IMR-90 (cell line): ENCODE measurements around the gene SPTB. TPM values are rescaled to one million over a fixed set of nuclear protein-coding genes. Genes with fewer than 3 reads are reported as not detected.

Experiments
- ATAC-seq: fragments of 200-7000 bp; cut with Tn5 transposase; 2 replicates; pipeline ENCODE4 v1.9.1; 2020; ENCODE audit warnings: low read depth, mild to moderate bottlenecking, moderate library complexity
- BruUV-seq: library from RNA; stranded (reverse); fragments of 400-500 nt; replicated peaks from 2 replicates; lab custom pipeline; 2021; lab: Mats Ljungman, UMichigan
- CTCF ChIA-PET: fragments of 300-600 bp; formaldehyde crosslinking; extraction: SDS; loops from one replicate; lab custom pipeline; 2021; ENCODE audit warnings: antibody characterized with exemption; lab: Yijun Ruan, JAX
- POLR2A ChIA-PET: fragments of 300-600 bp; sonication (Branson Sonifier 250); formaldehyde crosslinking; loops from one replicate; lab custom pipeline; 2022; ENCODE audit warnings: antibody characterized with exemption; ENCODE audit not compliant: unreplicated experiment; lab: Charles Lee
- DNase-seq: peaks from one replicate; pipeline ENCODE4 v3.0.0; 2013
- H2AFZ ChIP-seq: replicated peaks from 2 replicates; pipeline ENCODE3; 2013; ENCODE audit warnings: low read length, mild to moderate bottlenecking; ENCODE audit not compliant: poor library complexity
- H2AK5ac ChIP-seq: 2 replicates; pipeline ENCODE4 v1.6.1; 2013; ENCODE audit warnings: low read depth, low read length, inconsistent platforms
- H2AK9ac ChIP-seq: replicated peaks from 2 replicates; pipeline ENCODE3; 2013; ENCODE audit warnings: mild to moderate bottlenecking, low read depth, low read length, moderate library complexity; ENCODE audit not compliant: poor library complexity
- H2BK120ac ChIP-seq: 2 replicates; pipeline ENCODE4 v1.6.1; 2013; ENCODE audit warnings: low read depth, low read length, inconsistent platforms
- H2BK15ac ChIP-seq: 3 replicates; pipeline ENCODE4 v1.6.1; 2013; ENCODE audit warnings: low read depth, low read length, inconsistent platforms
- H2BK20ac ChIP-seq: 2 replicates; pipeline ENCODE4 v1.6.1; 2013; ENCODE audit warnings: low read depth, mild to moderate bottlenecking, inconsistent platforms, low read length, moderate library complexity
- H2BK5ac ChIP-seq: 2 replicates; pipeline ENCODE4 v1.6.1; 2013; ENCODE audit warnings: mild to moderate bottlenecking, low read depth, low read length, inconsistent platforms; ENCODE audit not compliant: poor library complexity, severe bottlenecking
- H3K14ac ChIP-seq: replicated peaks from 2 replicates; pipeline ENCODE4 v1.6.1; 2013; ENCODE audit warnings: low read depth, low read length, inconsistent platforms
- H3K18ac ChIP-seq: 2 replicates; pipeline ENCODE4 v1.6.1; 2013; ENCODE audit warnings: low read depth, low read length, control low read depth
- H3K23ac ChIP-seq: 2 replicates; pipeline ENCODE4 v1.6.1; 2013; ENCODE audit warnings: low read depth, low read length, inconsistent platforms
- H3K27ac ChIP-seq: 2 replicates; pipeline ENCODE4 v1.5.1; 2013; ENCODE audit warnings: mild to moderate bottlenecking, control low read depth, low read length; ENCODE audit not compliant: insufficient read depth
- H3K27me3 ChIP-seq: 2 replicates; pipeline ENCODE4 v1.6.1; 2013; ENCODE audit warnings: low read length; ENCODE audit not compliant: control insufficient read depth, insufficient read depth
- H3K36me3 ChIP-seq: 2 replicates; pipeline ENCODE4 v1.6.1; 2013; ENCODE audit warnings: low read length, mixed read lengths; ENCODE audit not compliant: control insufficient read depth, insufficient read depth
- H3K4ac ChIP-seq: 2 replicates; pipeline ENCODE4 v1.6.1; 2013; ENCODE audit warnings: low read depth, low read length, inconsistent platforms
- H3K4me1 ChIP-seq: 2 replicates; pipeline ENCODE4 v1.6.1; 2013; ENCODE audit warnings: low read length, mixed read lengths; ENCODE audit not compliant: control insufficient read depth, insufficient read depth
- H3K4me2 ChIP-seq: 2 replicates; pipeline ENCODE4 v1.6.1; 2013; ENCODE audit warnings: low read depth, mild to moderate bottlenecking, control low read depth, low read length, moderate library complexity
- H3K4me3 ChIP-seq: 2 replicates; pipeline ENCODE4 v1.5.1; 2013; ENCODE audit warnings: low read depth, mild to moderate bottlenecking, control low read depth, low read length, moderate library complexity; ENCODE audit not compliant: insufficient read depth
- H3K56ac ChIP-seq: 2 replicates; pipeline ENCODE4 v1.6.1; 2013; ENCODE audit warnings: low read length, inconsistent platforms; ENCODE audit not compliant: insufficient read depth; ENCODE audit errors: extremely low read depth
- H3K79me1 ChIP-seq, 2 experiments: 2 replicates each; pipeline ENCODE4 v1.6.1; 2013; ENCODE audit warnings: low read length in 2 of 2, inconsistent platforms in 1 of 2, low read depth in 1 of 2
- H3K9ac ChIP-seq: 2 replicates; pipeline ENCODE4 v1.6.1; 2013; ENCODE audit warnings: low read depth, low read length, control low read depth
- H3K9me1 ChIP-seq: 2 replicates; pipeline ENCODE4 v1.6.1; 2013; ENCODE audit warnings: low read length, inconsistent platforms; ENCODE audit not compliant: insufficient read depth
- H3K9me3 ChIP-seq: 2 replicates; pipeline ENCODE4 v1.6.1; 2013; ENCODE audit warnings: low read length; ENCODE audit not compliant: control insufficient read depth, insufficient read depth
- H4K20me1 ChIP-seq: 2 replicates; pipeline ENCODE4 v1.6.1; 2013; ENCODE audit warnings: low read length, inconsistent platforms; ENCODE audit not compliant: insufficient read depth
- H4K5ac ChIP-seq: 2 replicates; pipeline ENCODE4 v1.6.1; 2013; ENCODE audit warnings: mild to moderate bottlenecking, low read depth, low read length, control low read depth
- H4K8ac ChIP-seq, 2 experiments: 2 replicates each; pipeline ENCODE4 v1.6.1; 2013; ENCODE audit warnings: low read depth in 2 of 2, low read length in 2 of 2, control low read depth in 1 of 2, inconsistent platforms in 1 of 2
- H4K91ac ChIP-seq: 2 replicates; pipeline ENCODE4 v1.6.1; 2013; ENCODE audit warnings: low read depth, low read length, inconsistent platforms; ENCODE audit not compliant: insufficient read depth
- BHLHE40 ChIP-seq: fragments of 150-350 bp; IDR thresholded peaks from 2 replicates; pipeline ENCODE4 v1.6.1; 2016; ENCODE audit warnings: mild to moderate bottlenecking, low read depth, low read length
- CEBPB ChIP-seq: IDR thresholded peaks from 2 replicates; pipeline ENCODE4 v1.6.1; 2012; ENCODE audit warnings: low read depth, low read length, improper control_type of control experiment
- CHD1 ChIP-seq: IDR thresholded peaks from 2 replicates; pipeline ENCODE4 v1.6.1; 2012; ENCODE audit warnings: low read depth, low read length, improper control_type of control experiment
- FOS ChIP-seq: fragments of 150-350 bp; IDR thresholded peaks from 2 replicates; pipeline ENCODE4 v1.6.1; 2016; ENCODE audit warnings: low read depth, low read length
- MAFK ChIP-seq: IDR thresholded peaks from 2 replicates; pipeline ENCODE4 v1.6.1; 2012; ENCODE audit warnings: low read depth, low read length, improper control_type of control experiment
- MAZ ChIP-seq: IDR thresholded peaks from 2 replicates; pipeline ENCODE4 v1.6.1; 2012; ENCODE audit warnings: low read depth, mild to moderate bottlenecking, low read length, improper control_type of control experiment, moderate library complexity, borderline replicate concordance
- MXI1 ChIP-seq: IDR thresholded peaks from 2 replicates; pipeline ENCODE4 v1.6.1; 2012; ENCODE audit warnings: low read depth, mild to moderate bottlenecking, low read length, moderate library complexity, borderline replicate concordance
- NFE2L2 ChIP-seq: fragments of 150-350 bp; IDR thresholded peaks from 2 replicates; pipeline ENCODE4 v1.6.1; 2016; ENCODE audit warnings: low read depth, mild to moderate bottlenecking, low read length
- POLR2A ChIP-seq: IDR thresholded peaks from 2 replicates; pipeline ENCODE4 v1.6.1; 2012; ENCODE audit warnings: mild to moderate bottlenecking, low read depth, low read length
- RAD21 ChIP-seq: IDR thresholded peaks from 2 replicates; pipeline ENCODE4 v1.6.1; 2012; ENCODE audit warnings: low read length, improper control_type of control experiment
- RCOR1 ChIP-seq: IDR thresholded peaks from 2 replicates; pipeline ENCODE4 v1.6.1; 2012; ENCODE audit warnings: mild to moderate bottlenecking, low read length, improper control_type of control experiment; ENCODE audit not compliant: insufficient replicate concordance
- RFX5 ChIP-seq: IDR thresholded peaks from 2 replicates; pipeline ENCODE4 v1.8.0; 2012; ENCODE audit warnings: low read depth, mild to moderate bottlenecking, low read length, moderate library complexity
- SMC3 ChIP-seq: fragments of 150-350 bp; IDR thresholded peaks from 2 replicates; pipeline ENCODE4 v1.6.1; 2016; ENCODE audit warnings: low read depth, mild to moderate bottlenecking, antibody characterized with exemption, low read length, moderate library complexity
- WGBS, 2 experiments: methylation state at CpG; one replicate each; pipeline versions ENCODE4 v1.1.5 to v1.1.7; 2013; ENCODE audit warnings: missing lambda C conversion rate in 2 of 2; ENCODE audit not compliant: insufficient read length in 1 of 2; ENCODE audit errors: extremely low coverage in 2 of 2; 5-methylcytosine and 5-hydroxymethylcytosine counted together
- dilution Hi-C: fragments of 300-500 bp; cut with HindIII; formaldehyde crosslinking; loops from one replicate; pipeline ENCODE4 v1.14.3; 2018; ENCODE audit warnings: low sequenced_read_pairs; ENCODE audit not compliant: unreplicated experiment
- in situ Hi-C: fragments of 300-500 bp; cut with MboI; formaldehyde crosslinking; loops from 3 replicates; pipeline ENCODE4 v1.14.3; 2019; ENCODE audit warnings: low sequenced_read_pairs, inconsistent platforms, mixed read lengths
- intact Hi-C: fragments of 100-400 bp; cut with micrococcal nuclease; formaldehyde crosslinking; loops from 2 replicates; pipeline ENCODE4 v1.10.0; 2022
- polyA plus RNA-seq, 3 experiments: library from polyadenylated mRNA; depleted of rRNA; stranded (reverse); fragments of >200 nt; gene quantifications; 2 replicates each; pipeline ENCODE4 v1.2.3, GENCODE V29; 2012; ENCODE audit warnings: low replicate concordance in 1 of 3
- total RNA-seq: library from RNA; depleted of rRNA; stranded (reverse); fragments of >200 nt; gene quantifications from 2 replicates; pipeline ENCODE4 v1.2.3, GENCODE V29; 2012
- TF ChIP-seq, protein P1 (sequence below): fragments of 150-350 bp; IDR thresholded peaks from 2 replicates; pipeline ENCODE4 v1.6.1; 2017; ENCODE audit warnings: mild to moderate bottlenecking, antibody characterized with exemption, low read length, low read depth
- TF ChIP-seq, protein P2 (sequence below): conservative IDR thresholded peaks from 2 replicates; pipeline ENCODE4 v1.5.1; 2012; ENCODE audit warnings: mild to moderate bottlenecking, low read depth, low read length, improper control_type of control experiment
- TF ChIP-seq, protein P3 (sequence below): fragments of 150-350 bp; IDR thresholded peaks from 2 replicates; pipeline ENCODE4 v1.6.1; 2016; ENCODE audit warnings: low read depth, mild to moderate bottlenecking, low read length, moderate library complexity, borderline replicate concordance

SPTB gene
- total and polyA plus RNA-seq, 2 of the 4 experiments (the other 2 are of a cell fraction), result under 0.01 to 0.07 TPM

DNA sequence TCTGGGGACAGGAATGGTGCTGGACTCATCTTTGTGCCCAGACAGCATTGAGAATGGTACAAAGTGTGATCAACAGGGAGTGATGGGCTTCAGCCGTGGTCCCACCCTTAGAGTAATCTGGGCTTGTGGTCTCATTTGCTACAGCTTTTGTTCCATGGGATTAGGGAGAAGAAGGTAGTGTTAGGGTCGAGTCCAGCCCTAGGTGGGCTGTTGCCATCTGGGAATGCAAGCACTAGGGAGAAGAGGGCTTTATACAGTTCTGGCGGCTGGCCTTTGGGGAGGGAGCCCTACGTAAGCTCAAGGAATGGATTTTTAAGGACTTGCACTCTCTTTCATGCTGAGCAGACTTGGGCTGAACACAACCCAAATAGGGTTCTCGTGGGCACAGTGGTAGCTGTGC, 170.6 kb downstream of the SPTB start:
- Histone ChIP-seq H3K27ac (no peak overlapping the region), H3K14ac (no peak overlapping the region), H2AK9ac (no peak overlapping the region), H3K9me1 (peaks cover 11% of the 10 kb centered on the region), H3K4me1 (peaks cover 10% of the 10 kb centered on the region; the same call in 1 of the 2 replicates), H2AK5ac (0 out of 2 replicates have a peak overlapping the region, but pooled peaks have one; percentile 0), H3K9ac (no peak overlapping the region), H3K23ac (no peak overlapping the region), H4K20me1 (peaks cover 26% of the 10 kb centered on the region), H3K27me3 (no peaks in the 10 kb centered on the region; the same call in 1 of the 2 replicates), H3K36me3 (no peaks in the 10 kb centered on the region), H2BK5ac (no peak overlapping the region), H3K4ac (no peak overlapping the region), H3K4me2 (no peak overlapping the region), H2BK20ac (no peak overlapping the region; the same call in 1 of the 2 replicates), H4K8ac (no peak overlapping the region), H3K4me3 (no peak overlapping the region), H2BK120ac (no peak overlapping the region), H3K56ac (no peak overlapping the region), H4K91ac (no peak overlapping the region), H2BK15ac (no peak overlapping the region), H3K9me3 (peaks cover 2% of the 10 kb centered on the region), H4K5ac (no peak overlapping the region), H3K79me1 (peaks cover 9 to 45% of the 10 kb centered on the region in 2 experiments), H2AFZ (no peak overlapping the region), H3K18ac (no peak overlapping the region)
- DNase-seq (no peak), ATAC-seq (no peak)
- POLR2A ChIA-PET, result no interaction called here
- no TSS peak for BruUV-seq
- WGBS, 2 experiments, result 87% methylated on average over 3 of the region's 5 CpGs; no CpG with 5 or more reads in 1 of the 2 experiments
- in situ Hi-C loops, result no loop called here
- dilution Hi-C loops, result no loop called here
- CTCF ChIA-PET, result interaction anchor here (0.8 kb wide), 1 partner anchor 16 kb away, joined by 3 read pairs; no protein-coding TSS in a partner anchor
- intact Hi-C loops, result no loop called here
- TF ChIP-seq MXI1, result no peak
- no peak for TF ChIP-seq RFX5
- no peak for TF ChIP-seq RAD21
- TF ChIP-seq, protein P1, sequence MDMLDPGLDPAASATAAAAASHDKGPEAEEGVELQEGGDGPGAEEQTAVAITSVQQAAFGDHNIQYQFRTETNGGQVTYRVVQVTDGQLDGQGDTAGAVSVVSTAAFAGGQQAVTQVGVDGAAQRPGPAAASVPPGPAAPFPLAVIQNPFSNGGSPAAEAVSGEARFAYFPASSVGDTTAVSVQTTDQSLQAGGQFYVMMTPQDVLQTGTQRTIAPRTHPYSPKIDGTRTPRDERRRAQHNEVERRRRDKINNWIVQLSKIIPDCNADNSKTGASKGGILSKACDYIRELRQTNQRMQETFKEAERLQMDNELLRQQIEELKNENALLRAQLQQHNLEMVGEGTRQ, result no peak
- TF ChIP-seq, protein P2, sequence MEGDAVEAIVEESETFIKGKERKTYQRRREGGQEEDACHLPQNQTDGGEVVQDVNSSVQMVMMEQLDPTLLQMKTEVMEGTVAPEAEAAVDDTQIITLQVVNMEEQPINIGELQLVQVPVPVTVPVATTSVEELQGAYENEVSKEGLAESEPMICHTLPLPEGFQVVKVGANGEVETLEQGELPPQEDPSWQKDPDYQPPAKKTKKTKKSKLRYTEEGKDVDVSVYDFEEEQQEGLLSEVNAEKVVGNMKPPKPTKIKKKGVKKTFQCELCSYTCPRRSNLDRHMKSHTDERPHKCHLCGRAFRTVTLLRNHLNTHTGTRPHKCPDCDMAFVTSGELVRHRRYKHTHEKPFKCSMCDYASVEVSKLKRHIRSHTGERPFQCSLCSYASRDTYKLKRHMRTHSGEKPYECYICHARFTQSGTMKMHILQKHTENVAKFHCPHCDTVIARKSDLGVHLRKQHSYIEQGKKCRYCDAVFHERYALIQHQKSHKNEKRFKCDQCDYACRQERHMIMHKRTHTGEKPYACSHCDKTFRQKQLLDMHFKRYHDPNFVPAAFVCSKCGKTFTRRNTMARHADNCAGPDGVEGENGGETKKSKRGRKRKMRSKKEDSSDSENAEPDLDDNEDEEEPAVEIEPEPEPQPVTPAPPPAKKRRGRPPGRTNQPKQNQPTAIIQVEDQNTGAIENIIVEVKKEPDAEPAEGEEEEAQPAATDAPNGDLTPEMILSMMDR, result no peak
- no peak for TF ChIP-seq SMC3
- no peak for TF ChIP-seq POLR2A
- TF ChIP-seq RCOR1, result no peak
- TF ChIP-seq BHLHE40, result no peak
- TF ChIP-seq CEBPB, result no peak
- TF ChIP-seq NFE2L2, result no peak
- no peak for TF ChIP-seq FOS
- no peak for TF ChIP-seq CHD1
- no peak for TF ChIP-seq MAFK
- TF ChIP-seq, protein P3, sequence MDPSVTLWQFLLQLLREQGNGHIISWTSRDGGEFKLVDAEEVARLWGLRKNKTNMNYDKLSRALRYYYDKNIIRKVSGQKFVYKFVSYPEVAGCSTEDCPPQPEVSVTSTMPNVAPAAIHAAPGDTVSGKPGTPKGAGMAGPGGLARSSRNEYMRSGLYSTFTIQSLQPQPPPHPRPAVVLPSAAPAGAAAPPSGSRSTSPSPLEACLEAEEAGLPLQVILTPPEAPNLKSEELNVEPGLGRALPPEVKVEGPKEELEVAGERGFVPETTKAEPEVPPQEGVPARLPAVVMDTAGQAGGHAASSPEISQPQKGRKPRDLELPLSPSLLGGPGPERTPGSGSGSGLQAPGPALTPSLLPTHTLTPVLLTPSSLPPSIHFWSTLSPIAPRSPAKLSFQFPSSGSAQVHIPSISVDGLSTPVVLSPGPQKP, result no peak
- TF ChIP-seq MAZ, result no peak
